ENCODE results near the gene DHTKD1. TPM values are rescaled to one million over a fixed set of nuclear protein-coding genes. Genes with fewer than 3 reads are reported as not detected.

Gene DHTKD1
- total and polyA plus RNA-seq, 4 experiments from 2014 or later = 7.3 to 16.5 (median 12.3) TPM

DNA sequence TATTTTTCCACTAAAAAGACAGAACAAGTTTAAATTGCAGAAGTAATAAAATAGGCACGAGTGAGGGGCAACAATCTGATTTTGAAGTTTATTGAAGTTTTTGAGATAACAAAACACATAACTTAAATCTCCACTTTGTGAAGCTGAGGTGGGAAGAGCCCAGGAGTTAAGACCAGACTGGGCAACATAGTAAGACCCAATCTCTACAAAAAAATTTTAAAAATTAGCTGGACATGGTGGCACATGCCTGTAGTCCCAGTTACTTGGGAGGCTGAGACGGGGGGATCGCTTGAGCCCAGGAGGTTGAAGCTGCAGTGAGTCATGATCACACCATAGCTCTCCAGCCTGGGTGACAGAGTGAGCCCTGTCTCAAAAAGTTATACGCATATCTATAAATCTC is 37.4 kb upstream of the DHTKD1 start:
- POLR2A ChIA-PET (ENCODE audit: partially characterized antibody) = interaction anchor here (3.0 kb wide), 1 partner anchor 11 kb away, joined by 21 read pairs; the partner anchor contains the start of gene UPF2
- H3K4me3 Mint-ChIP-seq = no peak overlapping the region
- H3K4me1 Mint-ChIP-seq = peaks cover 23 to 44% (median 28%) of the 10 kb centered on the region in 4 donors

DNA sequence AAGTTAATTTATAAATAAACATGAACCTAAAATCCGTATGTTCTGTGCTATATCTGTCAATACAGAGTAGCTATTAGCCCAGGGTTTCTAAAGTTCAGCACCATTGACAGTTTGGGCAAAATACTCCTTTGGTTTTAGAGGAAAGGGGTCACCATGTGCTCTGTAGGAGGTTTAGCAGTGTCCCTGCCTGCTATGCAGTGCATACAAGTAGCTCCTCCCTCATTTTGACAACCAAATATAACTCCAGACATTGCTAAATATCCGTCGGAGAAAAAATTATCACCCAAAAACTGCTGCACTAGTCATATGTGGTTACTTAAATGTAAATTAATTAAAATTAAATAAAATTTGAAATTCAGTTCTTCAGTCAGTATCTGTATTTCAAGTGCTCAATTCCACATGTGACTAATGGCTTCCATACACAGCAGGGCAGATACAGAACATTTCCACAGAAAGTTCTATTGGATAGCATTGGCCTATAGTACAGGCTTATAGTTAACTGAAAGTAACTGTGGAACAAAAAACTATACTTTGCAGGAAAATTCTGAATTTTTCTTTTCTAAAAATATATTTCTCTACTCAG is 32.6 kb upstream of the DHTKD1 start:
- no peaks in the 10 kb centered on the region for H3K9me3 Mint-ChIP-seq
- Histone ChIP-seq H3K9me3 (ENCODE audit: control insufficient read depth in 1 of 2, low read length in 2 of 2) (no peaks in the 10 kb centered on the region), H3K4me3 (ENCODE audit: low read length in 2 of 2) (no peak overlapping the region), H3K27me3 (ENCODE audit: insufficient read depth, low read length) (no peaks in the 10 kb centered on the region), H3K4me1 (ENCODE audit: insufficient read depth, low read length) (peaks cover 27% of the 10 kb centered on the region), H3K27ac (ENCODE audit: low read depth, low read length) (no peak overlapping the region), H3K36me3 (ENCODE audit: insufficient read depth, low read length) (peaks cover 16% of the 10 kb centered on the region)
- H3K36me3 Mint-ChIP-seq = peaks cover 26 to 39% of the 10 kb centered on the region in 2 donors
- H3K4me1 Mint-ChIP-seq = peaks cover 19 to 50% (median 25%) of the 10 kb centered on the region in 4 donors
- DNase-seq = no peak
- intact Hi-C loops (cut with micrococcal nuclease) = no loop called here
- H3K27me3 Mint-ChIP-seq = no peaks in the 10 kb centered on the region
- H3K27ac Mint-ChIP-seq = peak overlapping the region in 1 of 7 donors; percentile 22
- no peak overlapping the region for H3K4me3 Mint-ChIP-seq
- ChIA-PET CTCF (ENCODE audit: partially characterized antibody) (interaction anchor here (1.5 kb wide), 1 partner anchor 16 kb away, joined by 4 read pairs; no protein-coding TSS in a partner anchor), POLR2A (ENCODE audit: partially characterized antibody) (no interaction called here)

More for the DNA sequence above, 37.4 kb upstream of the DHTKD1 start:
- H3K4me1 ChIP-seq (ENCODE audit: insufficient read depth, low read length) = peaks cover 14% of the 10 kb centered on the region
- CTCF ChIA-PET (ENCODE audit: partially characterized antibody) = no interaction called here
- Mint-ChIP-seq H3K27me3 (no peaks in the 10 kb centered on the region), H3K36me3 (peaks cover 46 to 69% of the 10 kb centered on the region in 2 donors), H3K9me3 (no peaks in the 10 kb centered on the region), H3K27ac (peak overlapping the region in 2 of 7 donors; percentile 9 to 59)
- DNase-seq = no peak
- no peak overlapping the region for H3K27ac ChIP-seq (ENCODE audit: low read depth, low read length)
- no peak overlapping the region for H3K4me3 ChIP-seq (ENCODE audit: low read length in 2 of 2)
- peaks cover 29% of the 10 kb centered on the region for H3K36me3 ChIP-seq (ENCODE audit: insufficient read depth, low read length)
- intact Hi-C loops (cut with micrococcal nuclease) = no loop called here
- no peaks in the 10 kb centered on the region for H3K27me3 ChIP-seq (ENCODE audit: insufficient read depth, low read length)
- no peaks in the 10 kb centered on the region for H3K9me3 ChIP-seq (ENCODE audit: control insufficient read depth in 1 of 2, low read length in 2 of 2)

DNA sequence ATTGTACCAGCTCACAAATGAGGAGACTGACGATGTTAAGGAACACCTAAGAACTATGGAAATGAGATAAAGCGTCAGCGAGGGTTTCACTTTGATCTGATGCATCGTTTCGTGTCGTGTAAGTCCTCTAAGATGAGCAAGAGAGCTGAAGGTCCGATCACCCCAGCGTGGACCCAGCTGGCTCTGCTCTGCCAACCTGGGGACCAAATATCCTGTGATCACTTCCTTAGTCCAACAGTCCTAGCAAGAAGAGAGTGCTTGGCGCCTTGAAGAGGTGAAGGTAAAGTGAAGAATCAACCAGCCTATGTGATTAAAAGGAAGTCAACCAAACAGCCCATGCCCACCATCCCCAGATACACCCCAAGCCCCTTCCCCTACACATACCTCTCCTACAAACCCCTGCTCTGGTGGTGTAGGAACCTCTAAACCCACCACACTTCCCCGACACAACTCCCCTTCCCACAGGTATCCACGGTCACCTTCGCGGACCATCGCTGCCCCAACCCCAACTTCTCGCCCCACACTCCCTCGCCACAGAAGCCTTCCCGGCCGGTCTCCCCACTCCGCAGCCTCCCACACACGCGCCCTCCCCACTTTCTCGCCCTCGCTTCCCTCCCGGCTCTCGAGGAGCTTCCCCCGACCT is 26.9 kb upstream of the DHTKD1 start:
- H3K27me3 Mint-ChIP-seq = peaks cover 0 to 2% of the 10 kb centered on the region in 2 donors
- Histone ChIP-seq H3K27me3 (ENCODE audit: insufficient read depth, low read length) (no peaks in the 10 kb centered on the region), H3K4me3 (ENCODE audit: low read length in 2 of 2) (peak overlapping the region; percentile 81 to 88), H3K36me3 (ENCODE audit: insufficient read depth, low read length) (no peaks in the 10 kb centered on the region), H3K27ac (ENCODE audit: low read depth, low read length) (peak overlapping the region; percentile 94), H3K4me1 (ENCODE audit: insufficient read depth, low read length) (peaks cover 32% of the 10 kb centered on the region), H3K9me3 (ENCODE audit: control insufficient read depth in 1 of 2, low read length in 2 of 2) (no peaks in the 10 kb centered on the region)
- CTCF ChIA-PET (ENCODE audit: partially characterized antibody) = interaction anchor here (0.8 to 1.7 kb wide), 4 partner anchors 13 to 28 kb away, joined by 3 to 5 read pairs (median 5); partner anchors contain the start of gene DHTKD1
- POLR2A ChIA-PET (ENCODE audit: partially characterized antibody) = interaction anchor here (1.0 to 3.2 kb wide), 11 partner anchors 9 to 308 kb away, joined by 3 to 50 read pairs (median 7); partner anchors contain the start of genes CAMK1D, CDC123, DHTKD1 and NUDT5
- peak in 4 of 5 donors; percentile 9 to 43 (median 16) for DNase-seq
- peak overlapping the region; percentile 92 to 98 (median 96) for H3K27ac Mint-ChIP-seq
- peaks cover 3 to 14% of the 10 kb centered on the region in 2 donors for H3K36me3 Mint-ChIP-seq
- peak overlapping the region; percentile 93 to 99 (median 97) for H3K4me3 Mint-ChIP-seq
- peaks cover 22 to 51% (median 39%) of the 10 kb centered on the region in 4 donors for H3K4me1 Mint-ChIP-seq
- H3K9me3 Mint-ChIP-seq = no peaks in the 10 kb centered on the region
- intact Hi-C loops (cut with micrococcal nuclease) = loop anchor here (5.0 kb wide), 2 partner anchors 40 to 1305 kb away; partner anchors contain the start of gene SEPHS1

DNA sequence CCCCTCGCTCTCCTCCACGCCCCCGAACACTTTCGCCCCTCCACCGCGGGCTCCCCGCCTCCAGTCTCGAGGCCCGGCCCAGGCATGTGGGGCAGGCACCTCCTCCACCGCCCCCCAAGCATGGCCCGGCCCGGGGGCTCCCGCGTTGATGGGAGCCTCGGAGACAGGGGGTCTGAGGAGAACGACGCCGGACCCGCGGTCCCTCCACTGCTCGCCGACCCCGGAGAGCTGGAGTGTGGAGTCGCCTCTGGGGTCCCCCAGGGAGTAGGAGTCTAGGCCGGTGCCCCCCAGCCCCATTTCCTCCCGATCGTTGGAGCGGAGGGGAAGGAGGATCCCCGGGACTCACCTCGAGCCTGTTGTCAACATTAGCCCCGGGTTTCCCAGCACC is 26.4 kb upstream of the DHTKD1 start:
- peak overlapping the region; percentile 94 to 100 (median 97) for H3K27ac Mint-ChIP-seq
- H3K36me3 Mint-ChIP-seq = peaks cover 3 to 14% of the 10 kb centered on the region in 2 donors
- H3K9me3 Mint-ChIP-seq = no peaks in the 10 kb centered on the region
- DNase-seq = peak in 3 of 5 donors; percentile 26 to 64 (median 43)
- H3K27me3 ChIP-seq (ENCODE audit: insufficient read depth, low read length) = no peaks in the 10 kb centered on the region
- H3K4me3 ChIP-seq (ENCODE audit: low read length in 2 of 2) = peak overlapping the region; percentile 81 to 88
- peaks cover 0 to 2% of the 10 kb centered on the region in 2 donors for H3K27me3 Mint-ChIP-seq
- no peaks in the 10 kb centered on the region for H3K36me3 ChIP-seq (ENCODE audit: insufficient read depth, low read length)
- H3K4me1 Mint-ChIP-seq = peaks cover 22 to 51% (median 39%) of the 10 kb centered on the region in 4 donors
- H3K27ac ChIP-seq (ENCODE audit: low read depth, low read length) = peak overlapping the region; percentile 94
- no peaks in the 10 kb centered on the region for H3K9me3 ChIP-seq (ENCODE audit: control insufficient read depth in 1 of 2, low read length in 2 of 2)
- H3K4me1 ChIP-seq (ENCODE audit: insufficient read depth, low read length) = peaks cover 32% of the 10 kb centered on the region
- H3K4me3 Mint-ChIP-seq = peak overlapping the region; percentile 93 to 99 (median 97)
- CTCF ChIA-PET (ENCODE audit: partially characterized antibody) = interaction anchor here (0.7 to 1.7 kb wide), 4 partner anchors 13 to 669 kb away, joined by 3 to 5 read pairs (median 5); partner anchors contain the start of gene DHTKD1
- intact Hi-C loops (cut with micrococcal nuclease) = loop anchor here (5.0 kb wide), 2 partner anchors 40 to 1305 kb away; partner anchors contain the start of gene SEPHS1
- POLR2A ChIA-PET (ENCODE audit: partially characterized antibody) = interaction anchor here (0.6 to 3.2 kb wide), 13 partner anchors 9 to 430 kb away, joined by 3 to 50 read pairs (median 7); partner anchors contain the start of genes CAMK1D, CDC123, DHTKD1 and NUDT5

DNA sequence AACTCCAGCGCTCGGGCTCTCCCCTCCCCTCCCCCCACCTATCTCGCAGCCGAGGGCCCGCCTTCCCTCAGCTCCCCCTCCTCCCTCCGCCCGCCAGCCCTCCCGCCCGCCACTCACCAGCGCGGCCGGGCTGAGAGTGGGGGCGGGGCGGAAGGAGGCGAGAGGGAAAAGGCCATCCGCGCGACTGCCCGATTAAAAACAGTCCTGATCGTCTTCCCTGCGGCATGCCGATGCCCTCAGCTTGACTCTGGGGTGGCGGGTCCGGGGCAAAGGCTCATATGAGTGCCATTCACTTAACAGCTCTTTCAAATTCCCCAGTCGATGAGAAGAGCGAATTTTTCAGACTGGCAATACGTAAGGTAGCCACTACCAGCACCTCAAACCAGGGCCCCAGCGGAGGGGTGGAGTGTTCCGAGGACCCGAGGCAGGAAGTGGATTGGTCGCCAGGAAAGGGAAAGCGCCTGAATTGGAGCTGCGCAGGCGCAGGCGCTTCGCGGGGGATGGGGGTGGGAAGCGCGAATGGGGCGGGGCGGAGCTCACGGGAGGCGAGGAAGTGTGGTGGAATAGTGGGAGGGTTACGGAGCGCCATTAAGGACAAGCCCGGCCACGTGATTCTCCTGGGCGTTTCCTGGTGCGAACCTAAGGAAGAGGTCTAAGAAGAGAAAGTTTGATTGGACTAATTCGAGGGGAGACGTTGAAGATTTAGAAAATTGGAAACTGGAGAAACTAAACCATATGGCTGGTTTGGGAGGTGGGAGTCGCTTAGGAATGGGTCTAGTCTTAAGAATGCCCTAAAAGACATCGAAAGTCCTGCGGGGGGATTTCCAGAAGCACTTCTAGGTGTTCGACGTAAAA is 25.7 kb upstream of the DHTKD1 start, which contains the start of gene UPF2:
UPF2 (minus strand) TSS at position 13 of the 855 bp plus-strand sequence. CDS start 7,386 bp downstream, outside the sequence.
- DNase-seq = peak; percentile 97 to 98 (median 98)
- CTCF ChIA-PET (ENCODE audit: partially characterized antibody) = interaction anchor here (0.7 to 1.7 kb wide), 3 partner anchors 14 to 668 kb away, joined by 3 to 5 read pairs (median 5); partner anchors contain the start of gene DHTKD1
- H3K27me3 Mint-ChIP-seq = peaks cover 1 to 2% of the 10 kb centered on the region in 2 donors
- no peaks in the 10 kb centered on the region for H3K36me3 ChIP-seq (ENCODE audit: insufficient read depth, low read length)
- POLR2A ChIA-PET (ENCODE audit: partially characterized antibody) = interaction anchor here (0.6 to 3.2 kb wide), 16 partner anchors 9 to 879 kb away, joined by 3 to 50 read pairs (median 5); partner anchors contain the start of genes CAMK1D, CDC123, DHTKD1 and NUDT5
- peak within 1 kb of the TSS; percentile 81 to 88 for H3K4me3 ChIP-seq (ENCODE audit: low read length in 2 of 2)
- H3K4me1 Mint-ChIP-seq = peaks cover 19 to 51% (median 36%) of the 10 kb centered on the region in 4 donors
- H3K9me3 Mint-ChIP-seq = no peaks in the 10 kb centered on the region
- intact Hi-C loops (cut with micrococcal nuclease) = loop anchor here (1.0 to 5.0 kb wide), 6 partner anchors 25 to 1304 kb away; partner anchors contain the start of genes CAMK1D, DHTKD1, NUDT5 and SEC61A2
- H3K4me1 ChIP-seq (ENCODE audit: insufficient read depth, low read length) = peaks cover 32% of the 10 kb centered on the region
- peak within 1 kb of the TSS; percentile 93 to 99 (median 97) for H3K4me3 Mint-ChIP-seq
- peaks cover 0 to 14% of the 10 kb centered on the region in 2 donors for H3K36me3 Mint-ChIP-seq
- no peaks in the 10 kb centered on the region for H3K27me3 ChIP-seq (ENCODE audit: insufficient read depth, low read length)
- H3K9me3 ChIP-seq (ENCODE audit: control insufficient read depth in 1 of 2, low read length in 2 of 2) = no peaks in the 10 kb centered on the region
- H3K27ac Mint-ChIP-seq = peak within 1 kb of the TSS; percentile 98 to 100 (median 100)
- peak within 1 kb of the TSS; percentile 94 for H3K27ac ChIP-seq (ENCODE audit: low read depth, low read length)

DNA sequence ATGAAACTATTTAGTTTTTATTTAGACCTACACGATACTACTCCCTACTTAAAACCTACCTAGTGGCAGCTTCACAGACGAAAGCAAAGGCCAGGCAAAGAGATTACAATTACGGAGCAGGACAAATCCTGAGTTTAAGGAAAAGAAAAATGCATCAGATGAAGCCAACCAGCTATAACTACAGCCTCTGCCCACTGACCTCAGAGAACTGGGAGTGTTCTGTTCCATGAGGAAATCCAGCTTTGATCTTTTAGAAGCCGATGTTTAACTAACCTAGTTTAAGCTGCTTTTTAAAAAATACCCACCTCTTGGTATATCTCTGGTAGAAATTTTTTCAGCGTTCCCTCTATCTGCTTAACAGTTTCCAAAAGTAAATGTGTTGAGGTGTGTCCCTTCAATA is 23.2 kb upstream of the DHTKD1 start:
- H3K9me3 ChIP-seq (ENCODE audit: control insufficient read depth in 1 of 2, low read length in 2 of 2) = no peaks in the 10 kb centered on the region
- H3K27me3 Mint-ChIP-seq = peaks cover 1 to 2% of the 10 kb centered on the region in 2 donors
- H3K27me3 ChIP-seq (ENCODE audit: insufficient read depth, low read length) = no peaks in the 10 kb centered on the region
- peaks cover 12 to 36% (median 21%) of the 10 kb centered on the region in 4 donors for H3K4me1 Mint-ChIP-seq
- H3K27ac Mint-ChIP-seq = peak overlapping the region in 1 of 7 donors; percentile 49
- CTCF ChIA-PET (ENCODE audit: partially characterized antibody) = interaction anchor here (0.7 kb wide), 1 partner anchor 611 kb away, joined by 3 read pairs; no protein-coding TSS in a partner anchor
- intact Hi-C loops (cut with micrococcal nuclease) = no loop called here
- H3K27ac ChIP-seq (ENCODE audit: low read depth, low read length) = no peak overlapping the region
- no peaks in the 10 kb centered on the region for H3K9me3 Mint-ChIP-seq
- no peaks in the 10 kb centered on the region for H3K36me3 ChIP-seq (ENCODE audit: insufficient read depth, low read length)
- POLR2A ChIA-PET (ENCODE audit: partially characterized antibody) = no interaction called here
- H3K4me3 Mint-ChIP-seq = peak overlapping the region in 1 of 8 donors; percentile 50
- H3K4me3 ChIP-seq (ENCODE audit: low read length in 2 of 2) = no peak overlapping the region
- H3K4me1 ChIP-seq (ENCODE audit: insufficient read depth, low read length) = peaks cover 19% of the 10 kb centered on the region
- no peak for DNase-seq
- peaks cover 0 to 13% of the 10 kb centered on the region in 2 donors for H3K36me3 Mint-ChIP-seq
